Measurements from ENCODE around the gene PIGB.

PIGB gene

DNA sequence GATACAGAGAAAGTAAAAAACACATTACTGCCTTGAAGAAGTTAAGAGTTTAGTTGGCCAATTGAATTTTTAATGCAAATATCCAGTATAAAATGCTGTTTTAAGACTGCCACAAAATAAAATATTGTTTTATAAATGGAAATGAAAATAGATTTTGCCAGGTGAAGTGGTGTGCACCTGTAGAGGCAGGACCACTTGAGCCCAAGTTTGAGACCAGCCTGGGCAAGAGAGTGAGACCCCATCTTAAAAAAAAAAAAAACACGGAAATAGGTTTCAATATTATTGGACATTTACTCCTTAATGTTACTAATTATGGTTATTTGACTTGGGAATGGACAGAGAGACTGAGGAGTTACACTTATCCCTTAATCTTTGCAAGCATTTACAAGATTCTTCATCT, 1.9 kb downstream of the PIGB start:
- Histone ChIP-seq H3K4me3 (ENCODE audit: low read depth, low read length) (no peak overlapping the region), H3K27ac (no peak overlapping the region), H3K9me3 (ENCODE audit: severe bottlenecking) (no peaks in the 10 kb centered on the region), H3K36me3 (peaks cover 5% of the 10 kb centered on the region; the same call in 1 of the 2 replicates), H3K27me3 (ENCODE audit: insufficient read depth, low read depth, severe bottlenecking) (no peaks in the 10 kb centered on the region)
- TF ChIP-seq, protein P1, sequence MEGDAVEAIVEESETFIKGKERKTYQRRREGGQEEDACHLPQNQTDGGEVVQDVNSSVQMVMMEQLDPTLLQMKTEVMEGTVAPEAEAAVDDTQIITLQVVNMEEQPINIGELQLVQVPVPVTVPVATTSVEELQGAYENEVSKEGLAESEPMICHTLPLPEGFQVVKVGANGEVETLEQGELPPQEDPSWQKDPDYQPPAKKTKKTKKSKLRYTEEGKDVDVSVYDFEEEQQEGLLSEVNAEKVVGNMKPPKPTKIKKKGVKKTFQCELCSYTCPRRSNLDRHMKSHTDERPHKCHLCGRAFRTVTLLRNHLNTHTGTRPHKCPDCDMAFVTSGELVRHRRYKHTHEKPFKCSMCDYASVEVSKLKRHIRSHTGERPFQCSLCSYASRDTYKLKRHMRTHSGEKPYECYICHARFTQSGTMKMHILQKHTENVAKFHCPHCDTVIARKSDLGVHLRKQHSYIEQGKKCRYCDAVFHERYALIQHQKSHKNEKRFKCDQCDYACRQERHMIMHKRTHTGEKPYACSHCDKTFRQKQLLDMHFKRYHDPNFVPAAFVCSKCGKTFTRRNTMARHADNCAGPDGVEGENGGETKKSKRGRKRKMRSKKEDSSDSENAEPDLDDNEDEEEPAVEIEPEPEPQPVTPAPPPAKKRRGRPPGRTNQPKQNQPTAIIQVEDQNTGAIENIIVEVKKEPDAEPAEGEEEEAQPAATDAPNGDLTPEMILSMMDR (IDR thresholded peaks at IDR 0.05; ENCODE audit: low read depth, low read length): no peak
- DNase-seq: no peak

DNA sequence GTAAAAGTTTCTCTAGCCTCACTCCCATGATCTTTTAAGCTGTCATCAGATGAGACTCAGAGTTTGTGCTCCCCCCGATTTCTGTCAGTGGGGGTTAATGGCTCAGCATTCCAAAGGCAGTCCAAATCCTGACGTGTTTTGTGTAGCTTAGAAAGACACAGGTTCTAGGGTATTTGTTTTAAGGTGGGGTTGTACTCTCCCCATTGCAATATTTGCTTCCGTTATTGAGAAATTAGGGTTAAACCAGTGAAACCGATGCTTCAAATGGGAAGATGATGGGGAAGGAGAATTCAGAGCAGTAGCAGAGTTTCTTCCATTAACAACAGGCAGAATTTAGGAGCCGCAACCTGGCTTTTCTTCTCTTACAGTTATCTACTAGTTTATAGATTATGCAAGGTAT, 3.4 kb downstream of the PIGB start:
- Histone ChIP-seq H3K27me3 (ENCODE audit: insufficient read depth, low read depth, severe bottlenecking) (no peaks in the 10 kb centered on the region), H3K27ac (no peak overlapping the region), H3K36me3 (peaks cover under 1% of the 10 kb centered on the region; the same call in 1 of the 2 replicates), H3K9me3 (ENCODE audit: severe bottlenecking) (no peaks in the 10 kb centered on the region), H3K4me3 (ENCODE audit: low read depth, low read length) (no peak overlapping the region)
- TF ChIP-seq, protein P1 (IDR thresholded peaks at IDR 0.05; ENCODE audit: low read depth, low read length): no peak
- DNase-seq: no peak

DNA sequence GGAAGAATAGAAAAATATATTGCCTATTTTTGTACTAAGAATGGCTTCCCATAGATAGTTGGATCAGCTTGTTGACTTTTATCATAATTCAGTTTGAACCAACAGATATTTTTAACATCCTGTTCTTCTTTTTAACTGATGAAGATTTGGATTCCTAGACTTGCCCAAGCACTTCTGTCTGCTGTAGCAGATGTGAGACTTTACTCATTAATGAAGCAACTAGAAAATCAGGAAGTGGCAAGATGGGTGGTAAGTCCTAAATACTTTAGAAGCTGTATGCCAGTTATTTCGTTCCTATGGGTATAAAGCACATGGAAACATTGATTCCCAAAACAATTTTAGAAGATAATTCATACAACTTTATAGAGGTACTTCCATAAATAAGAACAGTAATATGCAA, 8.4 kb downstream of the PIGB start:
- Histone ChIP-seq H3K9me3 (ENCODE audit: severe bottlenecking) (no peaks in the 10 kb centered on the region), H3K27ac (no peak overlapping the region)

DNA sequence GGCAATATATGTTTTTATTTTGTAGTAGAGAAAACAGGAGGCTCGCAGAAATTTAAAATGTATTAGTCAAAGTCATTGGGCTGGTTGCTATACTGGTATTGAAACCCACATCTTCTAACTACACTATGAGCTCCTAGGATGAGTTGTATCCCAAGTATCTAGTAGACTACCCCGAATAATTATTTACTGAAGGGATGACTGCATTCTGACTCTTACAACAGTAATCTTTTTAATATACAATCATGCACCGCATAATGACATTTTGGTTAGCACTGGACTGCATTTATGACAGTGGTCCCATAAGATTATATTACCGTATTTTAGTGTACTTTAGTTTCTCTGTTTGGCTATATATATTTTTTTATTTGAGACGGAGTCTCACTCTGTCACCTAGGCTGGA, 15.3 kb downstream of the PIGB start:
- DNase-seq: no peak
- Histone ChIP-seq H3K36me3 (no peaks in the 10 kb centered on the region; the same call in 1 of the 2 replicates), H3K4me3 (ENCODE audit: low read depth, low read length) (no peak overlapping the region), H3K27ac (no peak overlapping the region), H3K27me3 (ENCODE audit: insufficient read depth, low read depth, severe bottlenecking) (no peaks in the 10 kb centered on the region), H3K9me3 (ENCODE audit: severe bottlenecking) (no peaks in the 10 kb centered on the region)
- TF ChIP-seq, protein P1 (IDR thresholded peaks at IDR 0.05; ENCODE audit: low read depth, low read length): no peak

More for the DNA sequence above, 8.4 kb downstream of the PIGB start:
- no peak for DNase-seq
- H3K36me3 ChIP-seq: no peaks in the 10 kb centered on the region
- H3K4me3 ChIP-seq (ENCODE audit: low read depth, low read length): no peak overlapping the region
- TF ChIP-seq, protein P1 (IDR thresholded peaks at IDR 0.05; ENCODE audit: low read depth, low read length): no peak
- H3K27me3 ChIP-seq (ENCODE audit: insufficient read depth, low read depth, severe bottlenecking): no peaks in the 10 kb centered on the region

DNA sequence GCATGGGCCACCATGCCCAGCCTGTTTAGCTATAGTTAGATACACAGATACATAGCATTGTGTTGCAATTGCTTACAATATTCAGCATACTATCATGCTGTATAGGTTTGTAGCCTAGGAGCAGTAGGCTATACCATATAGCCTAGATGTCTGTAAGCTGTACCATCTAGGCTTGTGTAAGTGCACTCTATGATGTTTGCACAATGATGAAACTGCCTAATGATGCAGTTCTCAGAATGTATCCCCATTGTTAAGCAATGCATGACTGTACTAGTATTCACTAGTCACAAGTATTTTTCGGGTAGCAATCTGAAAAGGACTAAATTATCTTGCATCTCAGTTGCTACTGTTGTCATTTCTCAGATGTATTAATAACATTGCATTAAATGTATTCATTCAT, 16.0 kb downstream of the PIGB start:
- Histone ChIP-seq H3K36me3 (no peaks in the 10 kb centered on the region; the same call in 1 of the 2 replicates), H3K9me3 (ENCODE audit: severe bottlenecking) (no peaks in the 10 kb centered on the region), H3K4me3 (ENCODE audit: low read depth, low read length) (no peak overlapping the region), H3K27ac (no peak overlapping the region), H3K27me3 (ENCODE audit: insufficient read depth, low read depth, severe bottlenecking) (no peaks in the 10 kb centered on the region)
- DNase-seq: no peak
- TF ChIP-seq, protein P1 (IDR thresholded peaks at IDR 0.05; ENCODE audit: low read depth, low read length): no peak

DNA sequence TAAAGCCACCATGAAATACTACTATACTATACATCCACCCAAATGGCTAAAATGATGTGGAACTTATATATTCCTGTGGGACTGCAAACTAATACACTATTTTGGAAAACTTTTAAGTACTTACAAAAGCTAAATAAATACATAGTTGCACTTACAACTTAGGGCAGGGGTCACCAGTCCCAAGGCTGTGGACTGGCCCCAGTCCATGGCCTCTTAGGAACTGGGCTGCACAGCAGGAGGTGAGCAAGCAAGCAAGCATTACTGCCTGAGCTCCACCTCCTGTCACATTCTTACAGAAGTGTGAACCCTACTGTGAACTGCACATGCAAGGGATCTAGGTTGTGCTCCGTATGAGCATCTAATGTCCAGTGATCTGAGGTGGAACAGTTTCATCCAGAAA, 18.1 kb downstream of the PIGB start:
- no peak for DNase-seq
- TF ChIP-seq, protein P1 (IDR thresholded peaks at IDR 0.05; ENCODE audit: low read depth, low read length): no peak

More for the DNA sequence above, 18.1 kb downstream of the PIGB start:
- Histone ChIP-seq H3K27me3 (ENCODE audit: insufficient read depth, low read depth, severe bottlenecking) (no peaks in the 10 kb centered on the region), H3K4me3 (ENCODE audit: low read depth, low read length) (no peak overlapping the region), H3K36me3 (no peaks in the 10 kb centered on the region; the same call in 1 of the 2 replicates), H3K9me3 (ENCODE audit: severe bottlenecking) (no peaks in the 10 kb centered on the region), H3K27ac (no peak overlapping the region)

Data from WERI-Rb-1 (cell line).